ENCODE results near the gene SRBD1.

Gene SRBD1

GRCh38 chr2:45611020-45611859 is at the start of gene SRBD1:
Gene SRBD1 (minus strand): TSS chr2:45611267. CDS start chr2:45605441, 5,826 bp downstream.
- peak; percentile 87 for DNase-seq

- DNase-seq, result no peak
Observed at GRCh38 chr2:45654250-45654649, 43.2 kb upstream of the SRBD1 start.

- no peak for DNase-seq
Observed at GRCh38 chr2:45653122-45653913, 42.3 kb upstream of the SRBD1 start.

- no peak for DNase-seq
Observed at GRCh38 chr2:45652090-45653031, 41.3 kb upstream of the SRBD1 start.

- DNase-seq, result no peak
Observed at GRCh38 chr2:45651415-45652089, 40.5 kb upstream of the SRBD1 start, which contains the start of gene PRKCE. Gene PRKCE (plus strand): TSS chr2:45651675.

- DNase-seq, result no peak
Observed at GRCh38 chr2:45650851-45651414, 39.9 kb upstream of the SRBD1 start.

- DNase-seq, result no peak
Observed at GRCh38 chr2:45649858-45650811, 39.1 kb upstream of the SRBD1 start.

GRCh38 chr2:45649462-45649857 is 38.4 kb upstream of the SRBD1 start:
- no peak for DNase-seq

- no peak for DNase-seq
Observed at GRCh38 chr2:45648636-45649035, 37.6 kb upstream of the SRBD1 start.

GRCh38 chr2:45647986-45648520 is 37.0 kb upstream of the SRBD1 start:
- DNase-seq, result no peak

- DNase-seq, result no peak
Observed at GRCh38 chr2:45647356-45647755, 36.3 kb upstream of the SRBD1 start.

GRCh38 chr2:45646289-45646688 is 35.2 kb upstream of the SRBD1 start:
- DNase-seq, result no peak

- DNase-seq, result no peak
Observed at GRCh38 chr2:45643543-45644542, 32.8 kb upstream of the SRBD1 start.

GRCh38 chr2:45643095-45643494 is 32.0 kb upstream of the SRBD1 start:
- no peak for DNase-seq

GRCh38 chr2:45640576-45640975 is 29.5 kb upstream of the SRBD1 start:
- DNase-seq, result no peak

- DNase-seq, result no peak
Observed at GRCh38 chr2:45637440-45637839, 26.4 kb upstream of the SRBD1 start.

- no peak for DNase-seq
Observed at GRCh38 chr2:45636008-45636407, 24.9 kb upstream of the SRBD1 start.

- DNase-seq, result no peak
Observed at GRCh38 chr2:45634223-45634622, 23.2 kb upstream of the SRBD1 start.

- no peak for DNase-seq
Observed at GRCh38 chr2:45631955-45632354, 20.9 kb upstream of the SRBD1 start.

Data from NCI-H2081 treated with DMSO at 0.1 percent for 48 hours (cell line).